K562 (cell line): ENCODE data around the gene DEPDC1B. TPM values are rescaled to one million over a fixed set of nuclear protein-coding genes. Genes with fewer than 3 reads are reported as not detected.

Experiments used
- ATAC-seq: fragments of 200-7000 bp; cut with Tn5 transposase; 3 replicates; pipeline ENCODE4 v1.9.1; 2020; ENCODE audit warnings: moderate library complexity
- BruUV-seq: library from RNA; stranded (reverse); fragments of 400-500 nt; replicated peaks from 2 replicates; lab custom pipeline; 2021; lab: Mats Ljungman, UMichigan
- CTCF ChIA-PET: fragments of 300-600 bp; formaldehyde crosslinking; extraction: SDS; loops from one replicate; lab custom pipeline; 2021; ENCODE audit warnings: low intra/inter-chr PET ratio; lab: Yijun Ruan, JAX
- POLR2A ChIA-PET: fragments of 300-600, 350-650 bp; sonication (Branson Sonifier 250); formaldehyde crosslinking; extraction: SDS; loops from one replicate; lab custom pipeline; 2021; ENCODE audit warnings: antibody characterized with exemption, inconsistent platforms; lab: Yijun Ruan, JAX
- DNase-seq, 4 experiments: peaks; one replicate each; pipeline versions ENCODE4 v3.0.0 to v3.0.0-alpha.2; 2011 to 2018; ENCODE audit warnings: low spot score in 3 of 4, mixed read lengths in 3 of 4; ENCODE audit errors: extremely low read depth in 1 of 4
- FAIRE-seq: peaks from 2 replicates; lab custom pipeline; 2011; peaks lifted over from hg19 to GRCh38; lab: Jason Lieb, UNC
- H2AFZ ChIP-seq: 2 replicates; pipeline ENCODE4 v1.6.0; 2011; ENCODE audit warnings: low read depth, low read length, control low read depth, inconsistent platforms
- H3K27ac ChIP-seq: fragments of 200-600 bp; 3 replicates; pipeline ENCODE4 v1.8.0; 2011; ENCODE audit warnings: low read depth, mild to moderate bottlenecking, control low read depth, inconsistent platforms, low read length, moderate library complexity, mixed read lengths; ENCODE audit errors: extremely low read depth
- H3K27me3 ChIP-seq, 2 experiments: fragments of 300-600 bp in 1 of 2; 2 replicates in 1 of 2; 3 replicates in 1 of 2; pipeline versions ENCODE4 v1.6.0 to v1.8.0; 2011; ENCODE audit warnings: inconsistent platforms in 2 of 2, low read length in 2 of 2, mild to moderate bottlenecking in 1 of 2, mixed read lengths in 1 of 2, moderate library complexity in 1 of 2; ENCODE audit not compliant: control insufficient read depth in 2 of 2, insufficient read depth in 2 of 2
- H3K36me3 ChIP-seq: fragments of 300-600 bp; 3 replicates; pipeline ENCODE4 v1.8.0; 2011; ENCODE audit warnings: mild to moderate bottlenecking, low read length, inconsistent platforms; ENCODE audit not compliant: control insufficient read depth, insufficient read depth
- H3K4me1 ChIP-seq, 2 experiments: fragments of 200-600 bp in 1 of 2; replicated peaks in 1 of 2; 2 replicates in 1 of 2; 3 replicates in 1 of 2; pipeline versions ENCODE4 v1.5.1 to v1.8.0; 2011; ENCODE audit warnings: inconsistent platforms in 2 of 2, low read length in 2 of 2, mild to moderate bottlenecking in 1 of 2, mixed read lengths in 1 of 2, moderate library complexity in 1 of 2; ENCODE audit not compliant: control insufficient read depth in 2 of 2, insufficient read depth in 2 of 2
- H3K4me2 ChIP-seq: 2 replicates; pipeline ENCODE4 v1.6.1; 2011; ENCODE audit warnings: low read length, control low read depth, inconsistent platforms, mixed read lengths; ENCODE audit not compliant: insufficient read depth
- H3K4me3 ChIP-seq: fragments of 200-600 bp; sonication (generic), shearing (Covaris generic); 2 replicates; pipeline ENCODE4 v1.5.1; 2016; ENCODE audit warnings: control low read depth, inconsistent platforms
- H3K79me2 ChIP-seq: fragments of 200-600 bp; 3 replicates; pipeline ENCODE4 v1.8.0; 2011; ENCODE audit warnings: low read length, inconsistent platforms; ENCODE audit not compliant: control insufficient read depth, insufficient read depth
- H3K9ac ChIP-seq, 2 experiments: 2 replicates each; pipeline versions ENCODE4 v1.6.0 to v1.6.1; 2011; ENCODE audit warnings: low read depth in 2 of 2, low read length in 2 of 2, control low read depth in 1 of 2, inconsistent platforms in 1 of 2, mild to moderate bottlenecking in 1 of 2, mixed read lengths in 1 of 2; ENCODE audit not compliant: insufficient read depth in 1 of 2
- H3K9me1 ChIP-seq: one replicate; pipeline ENCODE4 v1.6.0; 2011; ENCODE audit warnings: inconsistent platforms, mild to moderate bottlenecking, low read length, moderate library complexity; ENCODE audit not compliant: control insufficient read depth, insufficient read depth
- H3K9me3 ChIP-seq: replicated peaks from 2 replicates; pipeline ENCODE4 v1.5.1; 2011; ENCODE audit warnings: low read depth, low read length, inconsistent platforms; ENCODE audit not compliant: control insufficient read depth, insufficient read depth
- H4K20me1 ChIP-seq: replicated peaks from 2 replicates; pipeline ENCODE4 v1.6.1; 2011; ENCODE audit warnings: low read length, inconsistent platforms, mixed read lengths; ENCODE audit not compliant: control insufficient read depth, insufficient read depth
- MTA2 ChIP-seq: fragments of 450-650 bp; IDR thresholded peaks from 2 replicates; pipeline ENCODE4 v1.6.1; 2016; ENCODE audit warnings: low read depth
- RB1 ChIP-seq: fragments of 450-650 bp; IDR thresholded peaks from 2 replicates; pipeline ENCODE4 v1.6.1; 2017; ENCODE audit warnings: low read depth, mild to moderate bottlenecking
- SMARCA4 ChIP-seq: fragments of 450-650 bp; IDR thresholded peaks from 2 replicates; pipeline ENCODE4 v1.6.1; 2016
- SMARCC2 ChIP-seq: fragments of 450-650 bp; IDR thresholded peaks from 2 replicates; pipeline ENCODE4 v1.6.1; 2017; ENCODE audit warnings: antibody characterized with exemption, moderate library complexity, mild to moderate bottlenecking, low read depth
- TOE1 ChIP-seq, 2 experiments: fragments of 450-650 bp in 1 of 2; sonication (generic) in 1 of 2; formaldehyde crosslinking in 1 of 2; IDR thresholded peaks; 2 replicates each; pipeline versions ENCODE4 v1.7.1 to v1.8.0; 2016 to 2022; ENCODE audit warnings: borderline replicate concordance in 2 of 2, mild to moderate bottlenecking in 2 of 2, antibody characterized with exemption in 1 of 2, inconsistent platforms in 1 of 2, low read depth in 1 of 2, missing genetic modification reagents in 1 of 2, moderate library complexity in 1 of 2
- ZFX ChIP-seq: sonication (generic); formaldehyde crosslinking; IDR thresholded peaks from 2 replicates; pipeline ENCODE4 v1.8.0; 2022; ENCODE audit warnings: mild to moderate bottlenecking, missing genetic modification reagents, moderate library complexity
- ZNF586 ChIP-seq: fragments of 450-650 bp; formaldehyde crosslinking; conservative IDR thresholded peaks from 2 replicates; pipeline ENCODE4 v1.4.0; 2020; ENCODE audit warnings: mild to moderate bottlenecking, moderate library complexity
- ZNF592 ChIP-seq: fragments of 450-650 bp; IDR thresholded peaks from 2 replicates; pipeline ENCODE4 v1.6.1; 2017; ENCODE audit warnings: antibody characterized with exemption, mild to moderate bottlenecking
- WGBS: fragments of 100-300 bp; shearing (Covaris generic); methylation state at CpG from one replicate; pipeline ENCODE4 v1.1.6; 2016; ENCODE audit warnings: low coverage, mixed read lengths; ENCODE audit not compliant: insufficient coverage; ENCODE audit errors: missing lambda C conversion rate; 5-methylcytosine and 5-hydroxymethylcytosine counted together
- in situ Hi-C: fragments of 300-500 bp; cut with MboI; formaldehyde crosslinking; loops from 4 replicates; pipeline ENCODE4 v1.15.0; 2018; ENCODE audit warnings: inconsistent platforms, mixed read lengths
- intact Hi-C: fragments of 100-400 bp; cut with micrococcal nuclease; formaldehyde crosslinking; loops from 2 replicates; pipeline ENCODE4 v1.14.2; 2022
- polyA plus RNA-seq, 8 experiments: library from polyadenylated mRNA; depleted of rRNA in 4 of 8; stranded (reverse) in 5 of 8; unstranded in 3 of 8; fragments of >200 nt; fragmentation: Nextera tagmentation in 2 of 8; fragmentation: Illumina TruSeq in 1 of 8; extraction: Ambion mirVana in 2 of 8; extraction: Trizol in 1 of 8; gene quantifications; 2 replicates each; pipeline versions ENCODE4 v1.2.1 to v1.2.3, GENCODE V29; 2011 to 2014; ENCODE audit warnings: inconsistent platforms in 1 of 8, missing spikeins in 1 of 8
- total RNA-seq, 7 experiments: library from RNA; depleted of rRNA in 6 of 7; stranded (reverse); fragments of >200 nt in 6 of 7; fragmentation: Illumina TruSeq in 2 of 7; extraction: Trizol in 2 of 7; gene quantifications; 2 replicates each; pipeline versions ENCODE4 v1.2.1 to v1.2.3, GENCODE V29; 2011 to 2021; ENCODE audit warnings: low replicate concordance in 1 of 7

DEPDC1B gene
- total and polyA plus RNA-seq, 9 of the 15 experiments (the other 6 are each of a cell fraction or from before 2014, with no cell fraction given): 36.0 to 67.2 (median 44.5) TPM

- ChIA-PET CTCF (interaction anchor here (1.4 kb wide), 1 partner anchor 857 kb away, joined by 3 read pairs; no protein-coding TSS in a partner anchor), POLR2A (no interaction called here)
- Histone ChIP-seq H3K27me3 (no peaks in the 10 kb centered on the region), H4K20me1 (no peaks in the 10 kb centered on the region; the same call in 1 of the 2 replicates), H3K36me3 (peaks cover 7% of the 10 kb centered on the region; the same call in 2 of the 3 replicates), H3K9me1 (no peaks in the 10 kb centered on the region), H3K4me3 (no peak overlapping the region), H3K27ac (no peak overlapping the region), H3K79me2 (peaks cover 49% of the 10 kb centered on the region), H2AFZ (no peak overlapping the region), H3K9me3 (no peaks in the 10 kb centered on the region), H3K4me1 (peaks cover 5 to 10% of the 10 kb centered on the region in 2 experiments; a peak in 2 of 5 replicates)
- 0 out of 3 replicates have a peak, but pooled peaks have one; percentile 14 for ATAC-seq
- FAIRE-seq: no peak
- no TSS peak for BruUV-seq
- intact Hi-C loops: no loop called here
- in situ Hi-C loops: loop anchor here (10.0 kb wide), 1 partner anchor 856 kb away; no protein-coding TSS in a partner anchor
- WGBS: 74% methylated on average over 2 of the region's 2 CpGs
- TF ChIP-seq ZNF586 (CRISPR knock-in tag) (no peak), SMARCC2 (no peak), TOE1 (IDR thresholded peaks at IDR 0.05; ENCODE audit: borderline replicate concordance) (no peak), TOE1 (CRISPR knock-in tag; IDR thresholded peaks at IDR 0.05; ENCODE audit: borderline replicate concordance, low read depth) (no peak), MTA2 (no peak), ZNF592 (no peak), RB1 (no peak), SMARCA4 (no peak), ZFX (CRISPR knock-in tag) (no peak)
- TF ChIP-seq, all 486 proteins: peak for 0
- Histone ChIP-seq H3K4me2 (no peak overlapping the region), H3K9ac (no peak overlapping the region)
- DNase-seq: no peak
These were observed 29.2 kb downstream of the DEPDC1B start for GRCh38 chr5:60670749-60671148.
